Measurements from ENCODE around the gene TBX21.

- TF ChIP-seq, protein P1, sequence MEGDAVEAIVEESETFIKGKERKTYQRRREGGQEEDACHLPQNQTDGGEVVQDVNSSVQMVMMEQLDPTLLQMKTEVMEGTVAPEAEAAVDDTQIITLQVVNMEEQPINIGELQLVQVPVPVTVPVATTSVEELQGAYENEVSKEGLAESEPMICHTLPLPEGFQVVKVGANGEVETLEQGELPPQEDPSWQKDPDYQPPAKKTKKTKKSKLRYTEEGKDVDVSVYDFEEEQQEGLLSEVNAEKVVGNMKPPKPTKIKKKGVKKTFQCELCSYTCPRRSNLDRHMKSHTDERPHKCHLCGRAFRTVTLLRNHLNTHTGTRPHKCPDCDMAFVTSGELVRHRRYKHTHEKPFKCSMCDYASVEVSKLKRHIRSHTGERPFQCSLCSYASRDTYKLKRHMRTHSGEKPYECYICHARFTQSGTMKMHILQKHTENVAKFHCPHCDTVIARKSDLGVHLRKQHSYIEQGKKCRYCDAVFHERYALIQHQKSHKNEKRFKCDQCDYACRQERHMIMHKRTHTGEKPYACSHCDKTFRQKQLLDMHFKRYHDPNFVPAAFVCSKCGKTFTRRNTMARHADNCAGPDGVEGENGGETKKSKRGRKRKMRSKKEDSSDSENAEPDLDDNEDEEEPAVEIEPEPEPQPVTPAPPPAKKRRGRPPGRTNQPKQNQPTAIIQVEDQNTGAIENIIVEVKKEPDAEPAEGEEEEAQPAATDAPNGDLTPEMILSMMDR (IDR thresholded peaks at IDR 0.05; ENCODE audit: insufficient read depth, low read length, poor library complexity, severe bottlenecking), result no peak
- TF ChIP-seq EZH2phosphoT487 (conservative IDR thresholded peaks at IDR 0.05; ENCODE audit: low read length), result no peak
Measured at GRCh38 chr17:47690121-47690520, 42.9 kb upstream of the TBX21 start.

Data from SU-DHL-6 (cell line).